GM21390 (cell line): ENCODE data around the gene LZTS3.
"Not testable (repeated sequence)": the region's sequence is repeated elsewhere in the genome, so short reads cannot be mapped to it uniquely, and the experiment has no call there.

ENCODE experiments used
- ATAC-seq: cut with Tn5 transposase; IDR thresholded peaks from one replicate; pipeline ENCODE4 v1.9.1; 2021; ENCODE audit not compliant: unreplicated experiment

The LZTS3 gene

DNA sequence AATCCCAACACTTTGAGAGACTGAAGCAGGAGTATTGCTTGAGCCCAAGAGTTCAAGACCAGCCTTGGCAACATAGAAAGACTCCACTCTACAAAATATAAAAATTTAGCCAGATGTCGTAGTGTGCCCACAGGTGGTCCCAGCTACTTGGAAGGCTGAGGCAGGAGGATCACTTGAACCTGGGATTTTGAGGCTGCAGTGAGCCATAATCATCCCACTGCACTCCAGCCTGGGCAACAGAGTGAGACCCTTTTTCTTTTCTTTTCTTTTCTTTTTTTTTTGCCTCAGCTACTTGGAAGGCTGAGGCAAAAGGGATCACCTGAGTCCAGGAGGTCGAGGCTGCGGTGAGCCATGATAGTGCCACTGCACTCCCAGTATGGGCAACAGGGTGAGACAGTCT is 31.6 kb downstream of the LZTS3 start:
- ATAC-seq = no peak

DNA sequence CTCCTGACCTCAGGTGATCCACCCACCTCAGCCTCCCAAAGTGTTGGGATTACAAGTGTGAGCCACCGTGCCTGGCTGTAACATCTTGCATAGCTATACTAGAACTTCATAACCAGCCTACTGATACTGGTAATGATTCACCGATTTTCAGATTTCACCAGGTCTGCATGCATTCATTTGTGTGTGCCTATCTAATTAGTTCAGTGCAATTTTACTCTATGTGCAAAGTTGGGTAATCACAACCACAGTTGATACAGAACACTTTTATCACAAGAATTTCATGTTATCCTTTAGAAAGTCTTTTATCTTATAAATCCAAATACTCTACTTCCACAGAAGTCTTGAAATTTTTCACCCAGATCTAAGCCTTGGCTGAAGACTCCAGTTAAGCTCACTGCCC is 35.9 kb downstream of the LZTS3 start:
- no peak for ATAC-seq

DNA sequence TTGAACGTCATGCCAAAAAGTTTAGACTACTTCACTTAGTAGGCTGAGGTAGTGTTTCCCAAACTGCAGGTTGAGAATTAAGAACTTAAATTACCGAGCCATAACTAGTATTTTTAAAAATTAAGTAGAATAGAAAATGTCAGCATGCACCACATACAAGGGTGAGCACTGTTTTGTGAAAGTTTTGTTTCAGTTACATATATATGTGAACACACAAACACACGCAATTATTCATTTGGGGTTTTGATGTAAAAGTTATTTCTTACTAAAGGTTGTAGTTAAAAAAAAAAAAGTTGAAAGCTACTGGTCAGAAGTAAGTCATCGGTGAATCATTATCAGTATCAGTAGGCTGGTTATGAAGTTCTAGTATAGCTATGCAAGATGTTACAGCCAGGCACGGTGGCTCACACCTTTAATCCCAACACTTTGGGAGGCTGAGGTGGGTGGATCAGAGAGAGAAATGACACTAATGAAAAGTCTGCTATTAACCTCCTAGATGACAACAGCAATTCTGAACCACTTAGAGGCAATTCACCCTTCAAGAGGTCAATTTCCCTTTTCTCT is 37.8 kb downstream of the LZTS3 start:
- ATAC-seq = no peak

DNA sequence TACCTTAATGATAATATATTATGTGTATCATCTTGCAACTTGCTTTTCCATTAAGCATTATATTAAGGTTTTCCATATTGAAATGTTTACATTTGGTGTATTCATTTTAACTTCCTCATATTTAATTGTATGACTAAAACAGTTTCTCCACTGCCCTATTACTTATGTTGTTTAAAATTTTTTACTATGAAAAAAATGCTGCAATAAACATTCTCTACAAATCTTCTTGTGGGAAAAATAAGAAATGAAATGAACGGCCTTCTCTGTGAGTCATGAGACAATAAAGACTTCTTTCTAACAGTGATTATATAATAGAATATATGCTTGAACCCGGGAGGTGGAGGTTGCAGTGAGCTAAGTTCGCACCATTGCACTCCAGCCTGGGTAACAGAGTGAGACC is 39.2 kb downstream of the LZTS3 start:
- ATAC-seq = no peak

DNA sequence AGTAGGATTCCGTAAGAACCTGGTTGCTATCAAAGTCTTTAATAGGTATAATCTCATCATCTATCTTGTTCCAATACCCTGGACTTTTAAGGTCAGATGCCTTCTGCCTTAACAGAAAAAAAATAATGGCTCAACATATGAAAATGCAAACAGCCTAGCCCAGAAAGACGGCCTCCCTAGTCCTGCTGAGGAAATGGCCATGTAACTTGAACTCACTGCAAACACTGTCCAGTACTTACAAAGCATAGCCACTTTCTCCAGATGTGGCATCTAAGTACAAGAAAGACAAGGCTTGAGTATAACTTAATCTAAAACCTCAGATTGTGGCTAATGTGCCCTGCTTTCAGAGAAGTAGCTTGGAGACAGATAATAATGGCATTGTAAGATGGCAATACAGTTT is 40.2 kb downstream of the LZTS3 start:
- ATAC-seq = no peak

DNA sequence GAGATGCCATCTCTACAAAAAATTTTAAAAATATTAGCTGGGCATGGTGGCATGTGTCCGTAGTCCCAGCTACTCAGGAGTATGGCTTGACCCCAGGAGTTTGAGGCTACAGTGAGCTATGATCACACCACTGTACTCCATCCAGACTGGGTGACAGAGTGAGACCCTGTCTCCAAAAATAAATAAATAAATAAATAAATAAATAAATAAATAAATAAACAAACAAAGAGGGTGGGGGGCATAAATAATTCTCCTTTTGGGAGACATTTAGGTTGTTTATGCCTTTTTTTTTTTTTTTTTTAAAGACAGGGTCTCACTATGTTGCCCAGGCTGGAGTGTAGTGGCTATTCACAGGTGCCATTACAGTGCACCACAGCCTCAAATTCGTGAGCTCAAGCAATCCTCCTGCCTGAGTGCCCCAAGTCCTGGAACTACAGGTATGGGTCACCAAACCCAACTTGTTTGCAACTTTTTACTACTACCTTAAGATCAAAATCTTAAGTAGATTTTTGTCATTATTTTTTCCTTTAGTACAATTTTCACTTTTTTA is 43.2 kb downstream of the LZTS3 start:
- no peak for ATAC-seq

DNA sequence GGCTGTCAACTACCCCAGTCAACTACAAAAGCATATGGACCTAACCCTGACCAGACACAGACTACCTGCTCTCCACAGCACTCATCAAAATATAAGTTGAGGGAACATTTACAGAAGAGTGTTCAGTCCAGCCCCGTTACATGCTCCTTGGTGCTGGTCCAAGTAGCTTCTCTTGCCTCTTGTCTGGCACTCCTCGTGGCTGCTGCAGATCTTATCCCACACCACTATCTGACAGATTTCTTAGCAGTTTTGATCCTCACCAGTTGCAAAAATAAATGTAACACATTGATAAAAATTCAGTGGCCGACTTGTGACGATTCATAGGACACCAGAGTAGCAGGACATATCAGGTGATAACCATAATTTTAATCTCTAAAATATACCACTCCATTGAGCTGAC is 44.3 kb downstream of the LZTS3 start:
- ATAC-seq = no peak

DNA sequence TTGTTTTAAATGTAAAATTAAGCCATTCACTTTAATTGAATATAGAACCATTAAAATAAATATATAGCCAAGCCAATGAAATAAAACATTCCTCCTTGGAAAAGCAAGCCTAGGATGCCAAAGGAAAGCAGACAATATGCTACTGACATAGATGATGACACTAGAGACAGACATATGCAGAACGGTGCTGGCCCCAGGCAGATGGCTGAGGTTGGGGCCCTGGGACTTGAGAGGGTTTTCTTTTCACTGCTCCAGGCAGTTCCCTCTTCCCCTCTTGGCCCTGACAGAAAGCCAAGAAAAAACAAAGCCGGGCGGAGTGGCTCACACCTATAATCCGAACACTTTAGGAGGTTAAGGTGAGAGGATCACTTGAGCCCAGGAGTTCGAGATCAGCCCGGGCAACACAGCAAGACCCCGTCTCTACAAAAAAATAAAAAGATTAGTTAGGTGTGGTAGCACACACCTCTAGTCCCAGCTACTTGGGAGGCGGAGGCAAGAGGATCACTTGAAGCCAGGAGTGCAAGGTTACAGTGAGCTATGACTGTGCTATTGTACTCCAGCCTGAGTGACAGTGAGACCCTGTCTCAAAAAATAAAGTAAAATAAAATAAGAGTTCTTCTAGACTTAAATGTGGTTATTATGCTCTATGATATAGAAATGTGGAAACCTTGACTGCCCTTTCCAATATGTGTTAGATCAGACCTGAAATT is 44.9 kb downstream of the LZTS3 start:
- ATAC-seq = no peak

DNA sequence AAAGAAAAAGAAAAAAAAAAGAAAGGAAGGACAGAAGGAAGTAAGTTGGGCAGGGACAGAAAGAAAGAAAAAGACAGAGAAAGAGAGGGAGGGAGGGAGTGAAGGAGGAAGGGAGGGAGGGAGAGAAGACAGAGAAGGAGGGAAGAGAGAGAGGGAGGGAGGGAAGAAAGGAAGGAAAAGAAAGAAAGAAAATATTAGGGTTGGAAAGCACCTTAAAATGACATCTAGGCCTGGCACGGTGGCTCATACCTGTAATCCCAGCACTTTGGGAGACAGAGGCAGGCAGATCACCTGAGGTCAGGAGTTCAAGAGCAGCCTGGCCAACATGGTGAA is 46.9 kb downstream of the LZTS3 start:
- no peak for ATAC-seq

DNA sequence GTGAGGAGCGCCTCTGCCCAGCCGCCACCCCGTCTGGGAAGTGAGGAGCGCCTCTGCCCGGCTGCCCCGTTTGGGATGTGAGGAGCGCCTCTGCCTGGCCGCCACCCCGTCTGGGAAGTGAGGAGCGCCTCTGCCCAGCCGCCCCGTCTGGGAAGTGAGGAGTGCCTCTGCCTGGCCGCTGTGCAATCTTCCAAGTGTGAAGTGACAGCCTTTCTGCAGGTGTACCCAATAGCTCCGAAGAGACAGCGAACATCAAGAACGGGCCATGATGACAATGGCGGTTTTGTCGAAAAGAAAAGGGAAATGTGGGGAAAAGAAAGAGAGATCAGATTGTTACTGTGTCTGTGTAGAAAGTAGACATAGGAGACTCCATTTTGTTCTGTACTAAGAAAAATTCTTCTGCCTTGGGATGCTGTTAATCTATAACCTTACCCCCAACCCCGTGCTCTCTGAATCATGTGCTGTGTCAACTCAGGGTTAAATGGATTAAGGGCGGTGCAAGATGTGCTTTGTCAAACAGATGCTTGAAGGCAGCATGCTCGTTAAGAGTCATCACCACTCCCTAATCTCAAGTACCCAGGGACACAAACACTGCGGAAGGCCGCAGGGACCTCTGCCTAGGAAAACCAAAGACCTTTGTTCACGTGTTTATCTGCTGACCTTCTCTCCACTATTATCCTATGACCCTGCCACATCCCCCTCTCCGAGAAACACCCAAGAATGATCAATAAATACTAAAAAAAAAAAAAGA is 47.4 kb downstream of the LZTS3 start:
- ATAC-seq = not testable (repeated sequence)

DNA sequence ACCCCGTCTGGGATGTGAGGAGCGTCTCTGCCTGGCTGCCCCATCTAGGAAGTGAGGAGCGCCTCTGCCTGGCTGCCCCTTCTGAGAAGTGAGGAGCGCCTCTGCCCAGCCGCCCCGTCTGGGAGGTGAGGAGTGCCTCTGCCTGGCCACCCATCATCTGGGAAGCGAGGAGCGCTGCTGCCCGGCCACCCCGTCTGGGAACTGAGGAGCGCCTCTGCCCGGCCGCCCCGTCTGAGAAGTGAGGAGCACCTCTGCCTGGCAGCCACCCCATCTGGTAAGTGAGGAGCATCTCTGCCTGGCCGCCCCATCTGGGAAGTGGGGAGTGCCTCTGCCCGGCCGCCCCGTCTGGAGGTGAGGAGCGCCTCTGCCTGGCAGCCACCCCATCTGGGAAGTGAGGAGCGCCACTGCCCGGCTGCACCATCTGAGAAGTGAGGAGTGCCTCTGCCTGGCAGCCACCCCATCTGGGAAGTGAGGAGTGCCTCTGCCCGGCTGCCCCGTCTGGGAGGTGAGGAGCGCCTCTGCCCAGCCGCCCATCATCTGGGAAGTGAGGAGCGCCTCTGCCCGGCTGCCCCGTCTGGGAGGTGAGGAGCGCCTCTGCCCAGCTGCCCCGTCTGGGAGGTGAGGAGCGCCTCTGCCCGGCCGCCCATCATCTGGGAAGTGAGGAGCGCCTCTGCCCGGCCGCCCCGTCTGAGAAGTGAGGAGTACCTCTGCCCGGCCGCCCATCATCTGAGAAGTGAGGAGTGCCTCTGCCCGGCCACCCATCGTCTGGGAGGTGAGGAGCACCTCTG is 48.4 kb downstream of the LZTS3 start:
- not testable (repeated sequence) for ATAC-seq

DNA sequence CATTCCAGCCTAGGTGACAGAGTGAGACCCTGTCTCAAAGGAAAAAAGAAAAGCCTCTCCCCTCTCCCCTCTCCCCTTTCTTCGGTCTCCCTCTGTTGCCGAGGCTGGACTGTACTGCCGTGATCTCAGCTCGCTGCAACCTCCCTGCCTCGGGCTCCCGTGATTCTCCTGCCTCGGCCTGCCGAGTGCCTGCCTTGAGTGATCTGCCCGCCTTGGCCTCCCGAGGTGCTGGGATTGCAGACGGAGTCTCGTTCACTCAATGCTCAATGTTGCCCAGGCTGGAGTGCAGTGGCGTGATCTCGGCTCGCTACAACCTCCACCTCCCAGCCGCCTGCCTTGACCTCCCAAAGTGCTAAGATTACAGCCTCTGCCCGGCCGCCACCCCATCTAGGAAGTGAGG is 49.2 kb downstream of the LZTS3 start:
- not testable (repeated sequence) for ATAC-seq

DNA sequence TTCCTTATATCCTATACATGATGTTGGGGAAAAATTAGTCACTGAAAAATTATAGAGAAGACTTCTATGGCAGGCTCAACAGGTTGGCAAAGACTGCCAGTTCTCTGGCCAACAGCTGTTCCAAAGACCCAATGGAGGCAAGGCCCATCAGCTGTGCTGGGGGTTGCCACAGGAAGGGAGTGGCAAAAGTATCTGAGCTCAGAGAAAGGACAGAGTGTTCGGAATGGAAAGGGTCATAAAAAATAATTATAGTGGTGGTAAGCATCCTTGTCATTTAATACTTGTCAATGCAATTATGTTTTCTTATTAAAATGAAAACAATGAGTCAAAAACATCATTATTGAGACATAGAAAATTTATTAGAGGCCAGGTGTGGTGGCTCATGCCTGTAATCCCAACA is 49.8 kb downstream of the LZTS3 start:
- no peak for ATAC-seq

DNA sequence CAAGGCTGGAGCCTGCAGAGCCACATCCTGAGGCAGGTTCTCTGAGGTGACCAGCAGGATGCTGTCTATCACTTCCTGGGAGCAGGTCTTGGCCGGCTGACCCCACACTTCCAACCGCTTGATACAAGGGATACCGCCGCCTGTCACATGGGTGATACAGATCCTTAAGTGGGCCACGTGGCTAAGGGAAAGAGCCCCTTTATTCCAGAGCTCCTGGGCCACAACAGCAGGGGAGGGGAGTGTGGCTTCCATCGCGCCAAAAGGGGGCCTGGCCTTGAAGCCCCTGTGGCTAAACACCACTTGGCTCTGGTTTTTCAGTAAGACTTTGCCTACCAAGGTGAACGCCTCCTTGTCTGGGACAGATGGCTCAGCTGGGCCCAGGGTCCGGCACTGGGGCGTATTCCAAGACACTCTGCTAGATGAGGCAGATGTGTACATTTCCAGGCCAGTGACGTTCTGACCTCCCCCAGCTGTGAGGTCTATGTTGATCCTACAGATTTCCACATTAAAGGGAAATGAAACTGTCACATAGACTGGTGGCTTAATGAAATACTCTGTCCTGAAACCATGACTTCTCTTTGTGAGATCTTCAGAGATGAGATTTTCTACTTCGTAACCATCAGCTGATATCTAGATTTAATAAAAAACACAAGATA is 51.3 kb downstream of the LZTS3 start:
- no peak for ATAC-seq

DNA sequence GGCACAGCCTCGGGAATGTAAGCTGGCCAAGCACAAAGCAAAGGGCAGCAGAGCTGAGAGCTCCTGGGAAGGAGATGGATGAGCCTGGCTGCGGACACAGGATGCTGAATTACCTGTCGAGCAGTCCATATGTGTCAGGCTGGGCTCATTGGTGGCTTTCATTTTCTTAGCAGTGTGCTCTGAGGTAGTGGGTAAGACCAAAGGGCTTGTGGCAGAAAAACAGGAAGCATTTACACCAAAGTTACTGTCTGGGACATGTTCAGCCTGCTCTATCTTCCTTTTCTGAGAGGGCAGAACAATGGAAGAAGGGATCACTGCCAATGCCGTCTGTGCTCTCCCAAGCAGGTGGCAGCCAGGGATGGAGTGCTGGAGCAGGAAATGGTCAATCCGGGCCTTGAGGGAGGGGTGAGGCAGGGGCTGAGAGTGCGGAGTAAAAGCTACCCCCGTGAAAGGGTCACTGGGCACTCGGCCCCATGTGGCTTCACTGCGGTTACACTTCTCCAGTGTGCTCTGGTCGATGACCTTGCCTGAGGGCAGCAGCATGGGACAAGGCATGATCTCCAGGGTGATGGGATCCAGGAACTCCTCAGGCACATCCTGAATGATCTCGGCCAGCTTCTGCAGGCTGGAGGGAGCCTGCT is 52.0 kb downstream of the LZTS3 start:
- ATAC-seq = no peak

DNA sequence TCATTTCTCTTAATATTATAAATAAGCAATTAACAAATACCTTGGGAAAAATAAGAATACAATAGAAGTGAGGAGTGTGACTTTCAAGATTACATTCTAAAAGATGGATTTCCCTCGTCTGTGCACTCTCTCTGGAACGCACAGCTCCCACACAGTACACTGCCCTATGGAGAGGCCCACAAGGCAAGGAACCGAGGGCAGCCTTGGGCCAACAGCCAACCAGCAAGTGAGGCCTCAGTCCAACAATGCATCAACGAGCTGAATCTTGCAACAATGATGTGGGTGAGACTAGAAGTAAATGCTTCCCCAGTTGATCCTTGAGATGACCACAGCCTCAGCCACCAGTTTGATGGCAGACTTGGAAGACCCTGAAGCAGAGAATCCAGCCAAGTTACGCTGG is 54.3 kb downstream of the LZTS3 start:
- ATAC-seq = no peak

DNA sequence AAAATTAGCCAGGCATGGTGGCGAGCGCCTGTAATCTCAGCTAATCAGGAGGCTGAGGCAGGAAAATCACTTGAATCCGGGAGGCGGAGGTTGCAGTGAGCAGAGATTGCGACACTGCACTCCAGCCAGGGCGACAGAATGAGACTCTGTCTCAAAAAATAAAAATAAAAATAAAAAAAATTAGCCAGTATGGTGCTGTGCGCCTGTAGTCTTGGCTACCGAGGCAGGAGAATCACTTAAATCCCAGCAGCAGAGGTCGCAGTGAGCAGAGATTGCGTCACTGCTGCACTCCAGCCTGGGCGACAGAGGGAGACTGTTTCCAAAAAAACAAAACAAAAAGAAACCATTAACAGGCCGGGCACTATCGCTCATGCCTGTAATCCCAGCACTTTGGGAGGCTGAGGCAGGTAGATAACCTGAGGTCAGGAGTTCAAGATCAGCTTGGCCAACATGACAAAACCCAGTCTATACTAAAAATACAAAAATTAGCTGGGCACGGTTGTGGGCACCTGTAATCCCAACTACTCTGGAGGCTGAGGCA is 55.4 kb downstream of the LZTS3 start:
- ATAC-seq = not testable (repeated sequence)

DNA sequence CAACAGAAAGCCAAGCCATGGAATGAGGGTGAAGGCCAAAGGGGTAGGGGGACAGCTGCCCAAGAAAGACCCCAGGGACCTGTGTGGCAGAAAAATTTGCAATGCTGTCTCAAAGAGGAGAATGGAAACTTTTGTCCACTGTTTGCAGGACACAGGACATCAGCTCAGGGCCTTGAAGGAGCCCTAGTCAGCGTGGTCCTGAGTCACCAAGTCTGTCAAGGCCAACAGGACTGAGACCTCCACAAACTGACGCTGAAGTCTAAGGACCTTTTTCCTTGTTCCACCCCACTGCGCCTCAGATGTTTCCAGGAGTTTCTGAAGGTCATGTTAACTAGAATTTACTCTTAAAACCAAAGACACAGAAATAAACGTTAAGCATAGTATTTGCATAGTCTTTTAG is 57.0 kb downstream of the LZTS3 start:
- ATAC-seq = no peak

DNA sequence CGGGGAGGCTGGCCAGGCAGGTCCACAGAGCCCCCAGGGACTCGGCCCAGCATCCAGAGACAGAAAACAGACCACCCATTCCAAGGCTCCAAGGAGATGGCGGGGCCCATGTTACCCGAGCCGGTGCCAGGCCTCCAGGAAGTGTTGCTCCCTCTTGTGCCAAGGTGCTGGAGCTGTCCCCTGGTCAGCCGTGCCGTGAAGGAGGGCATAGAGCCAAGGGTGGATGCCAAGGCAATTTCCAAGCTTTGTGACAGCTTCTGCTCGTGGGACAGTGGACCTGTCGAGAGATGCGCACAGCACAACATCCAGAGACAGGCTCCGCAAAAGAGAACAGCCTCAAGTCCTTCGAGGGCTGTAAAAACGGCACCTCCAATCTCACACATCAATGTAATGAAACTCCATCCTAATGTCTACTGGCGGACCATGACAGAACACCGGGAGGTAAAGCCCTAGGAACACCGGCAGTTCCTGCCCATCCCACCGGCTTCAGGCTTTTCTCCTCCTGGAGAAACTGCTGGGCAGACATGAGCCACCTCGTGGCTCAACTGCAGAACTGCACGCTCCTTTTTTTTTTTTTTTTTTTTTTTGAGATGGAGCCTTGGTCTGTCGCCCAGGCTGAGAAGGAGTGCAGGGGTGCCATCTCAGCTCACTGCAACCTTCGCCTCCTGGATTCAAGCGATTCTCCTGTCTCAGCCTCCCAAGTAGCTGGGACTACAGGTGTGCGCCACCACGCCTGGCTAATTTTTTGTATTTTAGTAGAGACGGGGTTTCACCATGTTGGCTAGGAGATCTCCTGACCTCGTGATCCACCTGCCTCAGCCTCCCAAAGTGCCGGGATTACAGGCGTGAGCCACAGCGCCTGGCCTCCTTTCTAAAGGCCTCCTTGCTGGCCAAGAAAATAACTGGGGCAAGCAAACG is 57.9 kb downstream of the LZTS3 start:
- no peak for ATAC-seq
